ENCODE measurements around the gene GLB1L.

GLB1L gene

DNA sequence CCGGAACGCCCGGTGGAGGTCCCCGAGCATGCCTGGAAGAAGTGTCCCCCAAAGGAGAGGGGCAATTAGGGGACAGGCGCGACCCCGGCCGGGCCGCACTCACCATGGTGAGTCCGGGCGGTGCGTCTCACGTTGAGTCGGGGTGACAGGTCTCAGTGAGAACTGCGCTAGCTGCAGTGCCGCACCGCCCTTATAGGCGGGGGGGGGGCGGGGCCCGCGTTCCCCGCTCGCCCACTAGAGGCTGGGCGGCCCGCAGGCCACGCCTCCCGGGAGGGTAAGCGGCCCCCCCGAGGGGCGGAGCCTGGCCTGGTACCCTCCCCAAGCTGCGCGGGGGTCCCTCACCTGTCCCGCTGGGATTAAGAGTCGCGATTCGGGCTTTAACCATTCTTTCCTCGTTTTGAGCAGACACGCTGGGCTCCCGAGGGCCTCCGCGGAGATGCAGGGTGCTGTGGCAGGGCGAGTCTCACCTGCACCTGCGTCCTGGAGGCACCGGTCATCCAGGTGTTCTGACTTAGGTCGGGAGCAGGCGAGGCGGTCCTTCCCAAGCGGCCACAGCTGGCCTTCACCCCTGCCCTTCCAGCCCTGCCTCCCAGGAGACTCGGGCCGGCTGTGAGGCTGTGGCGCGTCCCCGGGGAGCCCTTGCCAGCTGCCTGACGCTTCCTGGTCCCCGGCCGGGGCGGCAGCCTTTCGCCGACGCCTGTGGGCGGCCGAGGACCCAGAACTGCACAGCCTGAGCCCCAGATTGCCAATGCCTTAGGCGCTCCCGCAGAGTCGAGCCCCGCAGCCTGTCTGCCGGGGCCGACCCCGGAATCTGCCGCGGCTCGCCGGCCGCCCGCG is 8.7 kb upstream of the GLB1L start, which contains the start of gene TUBA4A:
Gene TUBA4A, minus strand, starts transcription at position 166 of the 837 bp plus-strand sequence. Its CDS starts 60 bp downstream, at position 106.
- Histone ChIP-seq H2AFZ (ENCODE audit: low read length) (peak within 1 kb of the TSS; percentile 88), H3K9me2 (replicated peaks; ENCODE audit: insufficient read depth, low read length) (no peaks in the 10 kb centered on the region), H3K9ac (ENCODE audit: low read length) (peak within 1 kb of the TSS; percentile 88), H4K20me1 (ENCODE audit: insufficient read depth, low read length) (no peaks in the 10 kb centered on the region), H3K4me3 (ENCODE audit: low read length) (peak within 1 kb of the TSS; percentile 78), H3K4me2 (ENCODE audit: low read depth, low read length) (peak within 1 kb of the TSS; percentile 99), H3K4me1 (ENCODE audit: low read length) (peaks cover 31% of the 10 kb centered on the region), H3K27ac (ENCODE audit: low read length) (peak within 1 kb of the TSS; percentile 73), H3K36me3 (replicated peaks; ENCODE audit: insufficient read depth, low read length) (0 out of 2 replicates have a peak, but pooled peaks cover 6% of the 10 kb centered on the region), H3K9me3 (replicated peaks; ENCODE audit: insufficient read depth, low read length) (no peaks in the 10 kb centered on the region), H3K79me2 (ENCODE audit: low read length) (peaks cover 48% of the 10 kb centered on the region), H3K27me3 (replicated peaks; ENCODE audit: insufficient read depth, low read length) (no peaks in the 10 kb centered on the region), H3F3A (ENCODE audit: insufficient read depth, low read length) (peaks cover 30% of the 10 kb centered on the region)
- DNase-seq: peak; percentile 92
- TF ChIP-seq EZH2phosphoT487 (IDR thresholded peaks at IDR 0.05; ENCODE audit: low read length) (no peak), EZH2 (optimal IDR thresholded peaks at IDR 0.05; ENCODE audit: low read depth, low read length) (no peak)
- TF ChIP-seq, protein P1, sequence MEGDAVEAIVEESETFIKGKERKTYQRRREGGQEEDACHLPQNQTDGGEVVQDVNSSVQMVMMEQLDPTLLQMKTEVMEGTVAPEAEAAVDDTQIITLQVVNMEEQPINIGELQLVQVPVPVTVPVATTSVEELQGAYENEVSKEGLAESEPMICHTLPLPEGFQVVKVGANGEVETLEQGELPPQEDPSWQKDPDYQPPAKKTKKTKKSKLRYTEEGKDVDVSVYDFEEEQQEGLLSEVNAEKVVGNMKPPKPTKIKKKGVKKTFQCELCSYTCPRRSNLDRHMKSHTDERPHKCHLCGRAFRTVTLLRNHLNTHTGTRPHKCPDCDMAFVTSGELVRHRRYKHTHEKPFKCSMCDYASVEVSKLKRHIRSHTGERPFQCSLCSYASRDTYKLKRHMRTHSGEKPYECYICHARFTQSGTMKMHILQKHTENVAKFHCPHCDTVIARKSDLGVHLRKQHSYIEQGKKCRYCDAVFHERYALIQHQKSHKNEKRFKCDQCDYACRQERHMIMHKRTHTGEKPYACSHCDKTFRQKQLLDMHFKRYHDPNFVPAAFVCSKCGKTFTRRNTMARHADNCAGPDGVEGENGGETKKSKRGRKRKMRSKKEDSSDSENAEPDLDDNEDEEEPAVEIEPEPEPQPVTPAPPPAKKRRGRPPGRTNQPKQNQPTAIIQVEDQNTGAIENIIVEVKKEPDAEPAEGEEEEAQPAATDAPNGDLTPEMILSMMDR (IDR thresholded peaks at IDR 0.05; ENCODE audit: low read length): no peak

DNA sequence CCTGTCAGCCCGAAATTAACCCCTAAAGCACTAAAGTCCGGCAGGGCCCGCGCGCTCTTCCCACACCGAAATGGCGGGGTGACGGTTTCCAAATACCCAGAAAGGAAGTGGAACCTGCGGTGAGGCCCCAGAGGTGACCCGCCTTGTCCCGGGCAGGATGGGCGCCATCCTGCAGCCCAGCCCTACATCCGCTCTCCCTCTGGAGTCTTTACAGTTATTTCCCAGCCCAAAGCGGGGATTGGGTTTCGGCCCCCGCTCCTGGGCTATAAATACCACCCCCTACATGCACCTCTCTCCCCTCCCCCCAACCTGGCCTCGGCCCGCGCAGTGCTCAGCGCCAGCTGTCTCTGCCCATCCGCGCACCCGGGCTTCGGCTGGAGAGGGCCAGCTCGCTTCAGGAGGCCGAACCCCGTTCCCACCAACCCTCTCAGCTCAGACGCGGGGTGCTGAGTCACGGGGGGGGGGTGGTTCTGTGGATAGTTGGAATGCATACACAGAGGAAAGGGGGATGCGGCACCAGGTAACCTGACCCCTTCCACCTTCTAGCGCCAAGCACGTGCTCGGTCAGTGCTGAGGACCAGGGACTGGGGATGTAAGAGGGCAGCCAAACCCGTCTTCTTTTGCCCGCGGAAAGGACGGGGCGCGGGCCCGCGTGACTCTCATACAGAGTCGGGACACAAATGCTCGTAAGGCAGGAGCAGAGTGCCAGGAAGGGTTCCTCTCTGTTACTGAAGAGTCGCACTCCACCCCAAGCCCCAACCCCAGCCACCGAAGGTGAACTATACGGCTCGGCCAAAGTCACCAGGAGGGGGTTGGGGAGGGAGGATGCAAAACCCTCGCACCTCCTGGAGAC is 7.9 kb upstream of the GLB1L start, which contains the start of gene TUBA4B:
Gene TUBA4B, plus strand, starts transcription at position 344 of the 853 bp plus-strand sequence. Its CDS starts 165 bp downstream, at position 509.
- TF ChIP-seq, protein P1 (IDR thresholded peaks at IDR 0.05; ENCODE audit: low read length): no peak
- TF ChIP-seq EZH2 (optimal IDR thresholded peaks at IDR 0.05; ENCODE audit: low read depth, low read length) (no peak), EZH2phosphoT487 (IDR thresholded peaks at IDR 0.05; ENCODE audit: low read length) (no peak)
- H3K4me1 ChIP-seq (ENCODE audit: low read length): peaks cover 39% of the 10 kb centered on the region
- H3K9ac ChIP-seq (ENCODE audit: low read length): peak within 1 kb of the TSS; percentile 88
- H3K27ac ChIP-seq (ENCODE audit: low read length): peak within 1 kb of the TSS; percentile 73
- H3K4me2 ChIP-seq (ENCODE audit: low read depth, low read length): peak within 1 kb of the TSS; percentile 99
- no peaks in the 10 kb centered on the region for H4K20me1 ChIP-seq (ENCODE audit: insufficient read depth, low read length)
- peak; percentile 53 for DNase-seq
- H3K79me2 ChIP-seq (ENCODE audit: low read length): peaks cover 51% of the 10 kb centered on the region
- peak within 1 kb of the TSS; percentile 78 for H3K4me3 ChIP-seq (ENCODE audit: low read length)
- no peaks in the 10 kb centered on the region for H3K9me3 ChIP-seq (replicated peaks; ENCODE audit: insufficient read depth, low read length)
- H3K27me3 ChIP-seq (replicated peaks; ENCODE audit: insufficient read depth, low read length): no peaks in the 10 kb centered on the region
- 0 out of 2 replicates have a peak, but pooled peaks cover 6% of the 10 kb centered on the region for H3K36me3 ChIP-seq (replicated peaks; ENCODE audit: insufficient read depth, low read length)
- peaks cover 38% of the 10 kb centered on the region for H3F3A ChIP-seq (ENCODE audit: insufficient read depth, low read length)
- H2AFZ ChIP-seq (ENCODE audit: low read length): peak within 1 kb of the TSS; percentile 88
- H3K9me2 ChIP-seq (replicated peaks; ENCODE audit: insufficient read depth, low read length): no peaks in the 10 kb centered on the region

DNA sequence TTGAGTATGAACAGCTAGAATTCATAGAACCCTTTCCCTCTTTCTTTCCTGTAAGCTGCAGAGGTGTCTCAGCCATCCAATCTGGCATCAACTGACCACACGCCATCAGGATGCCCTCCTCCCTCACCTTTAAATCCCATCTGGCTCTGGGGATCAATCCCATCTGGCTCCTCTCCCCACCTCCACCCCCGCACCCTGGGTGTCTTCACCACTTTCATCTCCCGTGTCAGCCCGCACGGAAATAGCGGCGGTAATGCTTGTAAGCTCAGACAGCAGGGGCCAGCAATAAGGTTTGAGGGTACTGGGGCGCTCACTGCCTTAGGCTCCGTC is 7.3 kb upstream of the GLB1L start:
- Histone ChIP-seq H3K27me3 (replicated peaks; ENCODE audit: insufficient read depth, low read length) (no peaks in the 10 kb centered on the region), H3K4me1 (ENCODE audit: low read length) (peaks cover 45% of the 10 kb centered on the region), H3F3A (ENCODE audit: insufficient read depth, low read length) (peaks cover 43% of the 10 kb centered on the region), H2AFZ (ENCODE audit: low read length) (peak overlapping the region; percentile 39; the same call in 1 of the 2 replicates), H3K4me3 (ENCODE audit: low read length) (peak overlapping the region; percentile 78), H3K4me2 (ENCODE audit: low read depth, low read length) (peak overlapping the region; percentile 99), H3K36me3 (replicated peaks; ENCODE audit: insufficient read depth, low read length) (0 out of 2 replicates have a peak, but pooled peaks cover 6% of the 10 kb centered on the region), H3K9me2 (replicated peaks; ENCODE audit: insufficient read depth, low read length) (no peaks in the 10 kb centered on the region), H3K9me3 (replicated peaks; ENCODE audit: insufficient read depth, low read length) (no peaks in the 10 kb centered on the region), H3K9ac (ENCODE audit: low read length) (peak overlapping the region; percentile 88), H3K27ac (ENCODE audit: low read length) (peak overlapping the region; percentile 73), H3K79me2 (ENCODE audit: low read length) (peaks cover 52% of the 10 kb centered on the region), H4K20me1 (ENCODE audit: insufficient read depth, low read length) (no peaks in the 10 kb centered on the region)
- no peak for TF ChIP-seq EZH2phosphoT487 (IDR thresholded peaks at IDR 0.05; ENCODE audit: low read length)
- TF ChIP-seq, protein P1 (IDR thresholded peaks at IDR 0.05; ENCODE audit: low read length): no peak
- no peak for TF ChIP-seq EZH2 (optimal IDR thresholded peaks at IDR 0.05; ENCODE audit: low read depth, low read length)
- no peak for DNase-seq

All from MM.1S (cell line).